A204.1 (cell line): ENCODE data around the gene ANO9.

Experiments used
- FAIRE-seq: peaks from 2 replicates; lab custom pipeline; 2012; peaks lifted over from hg19 to GRCh38; lab: Jason Lieb, UNC

Gene ANO9

DNA sequence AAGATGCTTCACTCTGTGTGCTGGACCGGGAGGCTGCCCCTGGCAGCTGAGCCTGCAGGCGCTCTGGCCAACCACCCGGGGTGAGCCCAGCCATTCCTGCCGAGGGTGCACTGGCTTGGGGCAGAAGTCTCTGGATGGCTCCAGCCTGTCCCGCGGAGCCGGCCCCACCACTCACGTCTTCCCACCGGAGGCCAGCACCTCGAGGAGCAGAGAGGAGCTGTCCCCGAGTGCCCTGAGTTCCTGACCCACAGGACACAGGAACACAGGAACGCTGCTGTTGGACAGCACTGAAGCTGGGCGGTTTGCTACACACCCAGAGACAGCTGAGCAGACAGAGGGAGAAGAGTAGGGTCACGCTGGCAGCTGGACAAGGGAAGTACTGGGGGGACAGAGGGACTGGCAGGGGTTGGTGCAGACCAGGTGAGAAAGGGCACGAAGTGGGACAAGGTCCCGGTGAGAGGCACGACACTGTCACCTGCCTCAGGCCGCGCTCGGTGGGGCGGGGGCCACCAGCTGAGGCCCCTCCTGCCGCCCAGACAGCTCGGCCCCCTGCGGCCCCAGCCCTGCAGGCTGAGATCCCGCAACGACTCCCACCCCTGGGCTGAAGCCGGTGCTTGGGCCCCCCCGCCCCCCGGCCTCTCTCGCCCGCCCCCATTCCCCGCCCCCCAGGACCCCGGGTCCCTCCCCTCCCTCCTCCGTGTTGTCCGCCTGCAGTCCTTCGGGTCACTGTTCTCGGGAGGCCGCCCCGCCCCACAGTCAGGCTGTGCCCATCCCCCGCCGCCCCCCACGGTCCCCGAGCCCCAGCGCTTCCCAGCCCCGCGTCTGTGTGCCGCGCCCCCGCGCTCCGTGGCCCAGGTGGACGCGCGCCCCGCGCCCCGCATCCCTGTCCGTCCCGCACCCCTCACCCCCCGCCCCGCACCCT is 73.1 kb downstream of the ANO9 start:
- FAIRE-seq, result no peak

DNA sequence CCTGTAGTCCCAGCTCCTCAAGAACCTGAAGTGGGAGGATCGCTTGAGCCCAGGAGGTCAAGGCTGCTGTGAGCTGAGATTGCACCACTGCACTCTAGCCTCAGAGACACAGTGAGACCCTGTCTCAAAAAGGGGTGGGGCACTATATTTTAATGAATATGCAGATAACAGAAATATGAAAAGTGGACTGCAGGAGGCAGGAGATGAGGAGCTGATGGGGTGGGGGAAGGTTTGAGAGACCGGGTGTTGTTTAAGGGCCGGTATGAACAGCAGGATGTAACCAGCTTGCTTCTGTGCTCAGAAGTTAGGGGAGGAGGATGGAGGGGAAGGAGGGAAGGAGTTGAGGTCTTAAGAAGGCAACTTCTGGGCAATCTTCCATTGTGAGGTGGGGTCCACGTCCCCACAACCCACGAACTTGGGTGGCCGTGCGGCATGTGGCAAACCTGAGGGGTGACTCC is 73.8 kb downstream of the ANO9 start:
- FAIRE-seq, result no peak
